ENCODE measurements around the gene RRAGD.

The RRAGD gene, protein sequence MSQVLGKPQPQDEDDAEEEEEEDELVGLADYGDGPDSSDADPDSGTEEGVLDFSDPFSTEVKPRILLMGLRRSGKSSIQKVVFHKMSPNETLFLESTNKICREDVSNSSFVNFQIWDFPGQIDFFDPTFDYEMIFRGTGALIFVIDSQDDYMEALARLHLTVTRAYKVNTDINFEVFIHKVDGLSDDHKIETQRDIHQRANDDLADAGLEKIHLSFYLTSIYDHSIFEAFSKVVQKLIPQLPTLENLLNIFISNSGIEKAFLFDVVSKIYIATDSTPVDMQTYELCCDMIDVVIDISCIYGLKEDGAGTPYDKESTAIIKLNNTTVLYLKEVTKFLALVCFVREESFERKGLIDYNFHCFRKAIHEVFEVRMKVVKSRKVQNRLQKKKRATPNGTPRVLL

GRCh38 chr6:89412071-89413005 lies at the start of gene RRAGD:
RRAGD (minus strand) TSS chr6:89412273; CDS start chr6:89411993, 280 bp downstream.
- DNase-seq (ENCODE audit: low read depth in 2 of 2), result peak in 1 of 2 donors; percentile 43

GRCh38 chr6:89460713-89461112 lies 48.6 kb upstream of the RRAGD start:
- no peak for DNase-seq (ENCODE audit: low read depth in 2 of 2)

GRCh38 chr6:89459501-89459900 lies 47.4 kb upstream of the RRAGD start:
- DNase-seq (ENCODE audit: low read depth in 2 of 2), result no peak

DNA sequence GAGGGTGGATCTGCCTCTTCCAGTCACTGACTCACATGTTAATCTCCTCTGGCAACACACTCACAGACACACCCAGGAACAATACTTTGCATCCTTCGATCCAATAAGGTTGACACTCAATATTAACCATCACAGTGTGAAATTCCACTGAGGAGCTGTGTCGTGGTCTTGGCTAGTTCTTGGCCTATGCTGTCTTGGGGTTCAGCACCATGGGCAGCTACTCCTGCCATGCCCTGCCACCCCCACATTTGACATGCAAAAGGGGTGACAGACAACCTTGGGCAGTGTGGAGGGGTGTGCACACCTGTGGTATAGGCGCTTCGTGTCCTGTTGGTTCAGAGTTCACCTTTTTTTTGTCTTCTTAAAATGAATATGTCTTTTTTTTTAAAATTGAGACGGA lies 46.6 kb upstream of the RRAGD start:
- no peak for DNase-seq (ENCODE audit: low read depth in 2 of 2)

DNA sequence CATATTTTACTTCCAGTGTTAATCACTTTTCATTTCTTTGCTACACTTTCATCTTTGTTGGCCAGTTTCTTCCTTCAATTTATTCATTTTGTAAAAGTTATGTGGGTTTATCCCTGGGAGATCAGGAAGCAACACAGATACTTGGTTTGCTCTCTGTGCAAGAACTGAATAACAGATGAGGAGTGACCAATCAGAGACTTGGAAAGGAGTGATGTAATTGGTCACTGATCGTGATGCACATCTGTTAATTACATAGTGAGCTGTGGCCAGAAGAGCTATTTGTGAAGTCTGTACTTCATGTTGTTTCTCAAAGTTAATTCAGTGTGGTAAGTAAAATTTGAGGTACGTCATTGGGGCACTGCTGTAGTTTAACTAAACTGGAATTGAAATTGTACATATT lies 42.2 kb upstream of the RRAGD start:
- no peak for DNase-seq (ENCODE audit: low read depth in 2 of 2)

GRCh38 chr6:89452281-89452680 lies 40.2 kb upstream of the RRAGD start:
- no peak for DNase-seq (ENCODE audit: low read depth in 2 of 2)

GRCh38 chr6:89449193-89449592 lies 37.1 kb upstream of the RRAGD start:
- no peak for DNase-seq (ENCODE audit: low read depth in 2 of 2)

DNA sequence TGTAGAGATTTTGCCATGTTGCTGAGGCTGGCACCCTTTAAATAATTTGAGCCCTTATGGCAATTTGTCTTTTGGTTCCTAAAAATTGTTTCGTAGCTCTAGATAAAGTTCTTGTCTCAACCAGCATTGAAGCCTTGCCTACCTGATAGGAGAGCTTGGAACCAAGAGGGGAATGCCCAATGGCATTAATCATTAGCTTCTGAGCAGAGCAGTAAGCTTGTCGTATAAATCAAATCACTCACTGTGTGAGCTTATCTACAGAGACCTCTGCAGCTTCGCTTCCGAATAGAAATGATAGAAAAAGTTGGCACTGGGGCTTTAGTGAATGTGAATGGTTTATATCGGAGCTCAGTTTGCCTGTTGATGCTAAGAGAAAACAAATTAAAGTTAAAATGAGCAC lies 31.6 kb upstream of the RRAGD start:
- no peak for DNase-seq (ENCODE audit: low read depth in 2 of 2)

GRCh38 chr6:89440200-89440599 lies 28.1 kb upstream of the RRAGD start:
- no peak for DNase-seq (ENCODE audit: low read depth in 2 of 2)

DNA sequence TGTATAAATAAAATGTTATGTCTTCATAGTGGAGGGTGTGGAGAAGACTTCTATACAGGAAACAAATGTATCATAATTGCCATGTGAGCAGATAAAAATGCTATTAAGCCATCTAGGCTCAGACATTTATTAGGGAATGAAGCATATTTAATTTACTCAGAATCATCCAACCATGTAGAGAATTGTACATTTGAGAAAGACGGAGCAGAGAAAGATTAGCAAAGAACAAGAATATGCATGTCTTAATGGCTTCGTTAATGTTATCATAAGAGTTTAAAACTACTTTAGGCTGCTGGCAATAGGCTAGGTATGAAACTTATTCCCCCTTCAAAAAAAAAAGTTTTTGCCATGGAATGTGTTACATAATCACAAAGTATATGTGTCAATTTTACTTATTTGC lies 26.9 kb upstream of the RRAGD start:
- no peak for DNase-seq (ENCODE audit: low read depth in 2 of 2)

DNA sequence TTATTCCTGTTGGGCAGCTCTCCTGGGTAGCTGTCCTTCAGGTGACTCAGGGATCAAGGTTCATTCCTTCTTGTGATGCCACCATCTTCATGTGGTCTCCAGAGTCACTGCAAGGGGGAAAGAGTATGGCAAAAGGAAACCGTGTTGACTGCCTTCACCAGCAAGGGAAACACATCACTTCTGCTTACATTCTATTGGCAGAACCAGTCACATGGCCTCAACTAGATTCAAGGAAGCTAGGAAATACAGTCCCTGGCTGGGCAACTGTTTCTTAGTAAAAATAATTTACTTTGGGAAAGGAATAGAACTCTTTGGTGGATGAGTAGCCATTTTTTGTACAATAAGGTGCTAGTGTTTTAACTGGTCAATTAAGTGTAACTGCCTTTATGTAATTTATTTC lies 26.2 kb upstream of the RRAGD start:
- no peak for DNase-seq (ENCODE audit: low read depth in 2 of 2)

- DNase-seq (ENCODE audit: low read depth in 2 of 2), result no peak
These were observed 24.2 kb upstream of the RRAGD start for GRCh38 chr6:89436226-89436625.

DNA sequence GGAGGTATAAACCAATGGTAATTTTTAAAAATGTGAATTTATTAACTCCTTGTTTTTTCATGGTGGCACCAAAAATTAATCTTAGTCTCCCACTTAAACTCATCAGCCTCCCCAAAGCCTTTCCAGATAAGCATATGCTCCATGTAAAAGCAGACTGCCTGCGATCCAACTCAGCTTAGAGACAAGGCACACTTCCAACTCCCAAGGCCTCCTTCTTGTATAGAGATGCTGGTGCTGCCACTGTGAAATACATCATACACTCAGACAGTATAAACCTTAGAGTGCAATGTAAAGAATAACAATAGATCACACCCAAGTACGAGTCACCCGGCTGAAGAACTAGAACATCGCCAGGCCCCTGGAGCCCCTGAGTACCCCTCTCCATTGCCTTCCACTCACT lies 22.9 kb upstream of the RRAGD start:
- DNase-seq (ENCODE audit: low read depth in 2 of 2), result no peak

DNA sequence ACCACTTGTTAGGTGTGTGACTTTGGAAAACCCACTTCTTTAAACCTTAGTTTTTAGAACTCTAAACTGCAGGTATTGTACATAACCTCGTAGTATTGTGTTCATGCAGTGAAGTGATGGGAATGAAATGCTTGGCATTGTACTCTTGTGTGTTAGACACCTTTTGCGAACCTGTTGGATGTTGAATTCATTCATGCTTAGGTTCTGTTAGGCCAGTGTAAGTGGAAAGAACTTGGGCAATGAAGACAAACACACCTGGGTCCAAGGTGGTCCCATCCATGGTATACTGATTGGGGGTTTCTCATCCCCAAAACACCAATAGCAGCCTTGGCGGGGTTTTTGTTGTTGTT lies 22.1 kb upstream of the RRAGD start:
- no peak for DNase-seq (ENCODE audit: low read depth in 2 of 2)

GRCh38 chr6:89433252-89434149 lies 21.4 kb upstream of the RRAGD start:
- peak in 1 of 2 donors; percentile 8 for DNase-seq (ENCODE audit: low read depth in 2 of 2)

GRCh38 chr6:89432875-89433251 lies 20.8 kb upstream of the RRAGD start, which contains the start of gene ANKRD6:
ANKRD6 (plus strand) TSS chr6:89433152; CDS start chr6:89566977, 133,825 bp downstream.
- peak; percentile 74 to 76 for DNase-seq (ENCODE audit: low read depth in 2 of 2)

DNA sequence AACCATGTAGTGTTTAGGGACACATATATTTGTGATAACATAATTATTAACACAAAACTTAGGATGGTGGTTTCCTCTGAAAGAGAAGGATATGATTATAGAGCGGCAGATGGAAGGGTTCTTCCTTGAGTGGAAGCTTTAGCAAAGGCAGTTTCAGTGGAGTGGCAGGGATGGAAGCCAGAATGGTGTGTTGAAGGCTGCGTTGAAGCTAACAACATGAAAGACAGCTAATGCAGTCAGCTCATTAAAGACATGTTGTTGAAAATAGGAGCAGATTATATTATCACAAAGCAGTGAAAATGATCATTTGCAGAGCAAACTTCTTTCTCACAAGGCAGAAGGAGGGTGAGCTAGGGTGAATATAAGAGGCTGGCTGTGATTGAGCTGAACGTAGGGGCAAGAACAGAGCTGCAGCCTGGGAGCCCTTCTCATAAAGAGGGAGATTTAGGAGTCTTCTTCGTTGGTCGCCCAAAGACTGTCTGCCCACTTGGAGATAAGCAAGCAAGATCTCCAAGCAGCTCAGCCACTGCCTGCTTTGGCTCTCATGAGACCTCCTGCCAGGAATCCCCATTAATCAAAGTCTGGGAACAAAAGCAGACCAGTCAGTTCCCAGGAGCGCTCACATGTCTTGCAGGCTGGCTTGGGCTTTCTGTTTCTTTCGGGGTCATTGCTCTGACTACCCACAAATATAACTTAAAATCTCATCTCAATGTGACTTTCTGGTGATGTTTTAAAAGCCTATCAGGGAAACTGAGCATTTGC lies 18.3 kb upstream of the RRAGD start:
- DNase-seq (ENCODE audit: low read depth in 2 of 2), result no peak

GRCh38 chr6:89416796-89417195 lies 4.7 kb upstream of the RRAGD start:
- DNase-seq (ENCODE audit: low read depth in 2 of 2), result no peak

GRCh38 chr6:89415185-89415584 lies 3.1 kb upstream of the RRAGD start:
- DNase-seq (ENCODE audit: low read depth in 2 of 2), result no peak

DNA sequence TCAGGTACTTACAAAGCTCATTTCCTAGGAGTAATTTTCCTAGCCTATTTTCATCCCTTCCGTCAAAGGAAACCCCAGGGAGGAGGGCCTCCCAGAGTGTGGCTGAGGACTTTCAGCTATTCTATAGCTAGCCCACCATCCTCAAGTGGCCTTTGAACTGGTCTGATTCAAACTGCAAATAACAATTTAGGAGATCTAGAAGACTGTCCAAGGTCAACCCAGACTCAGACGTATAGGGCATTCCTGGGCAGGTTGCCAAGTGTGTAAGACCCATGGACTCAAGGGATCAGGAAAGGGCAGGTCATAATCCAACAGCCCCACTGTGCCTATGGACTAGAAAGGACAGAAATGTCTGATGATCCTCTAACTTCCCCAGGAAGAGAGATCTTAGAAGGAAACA lies 2.1 kb upstream of the RRAGD start:
- DNase-seq (ENCODE audit: low read depth in 2 of 2), result no peak

DNA sequence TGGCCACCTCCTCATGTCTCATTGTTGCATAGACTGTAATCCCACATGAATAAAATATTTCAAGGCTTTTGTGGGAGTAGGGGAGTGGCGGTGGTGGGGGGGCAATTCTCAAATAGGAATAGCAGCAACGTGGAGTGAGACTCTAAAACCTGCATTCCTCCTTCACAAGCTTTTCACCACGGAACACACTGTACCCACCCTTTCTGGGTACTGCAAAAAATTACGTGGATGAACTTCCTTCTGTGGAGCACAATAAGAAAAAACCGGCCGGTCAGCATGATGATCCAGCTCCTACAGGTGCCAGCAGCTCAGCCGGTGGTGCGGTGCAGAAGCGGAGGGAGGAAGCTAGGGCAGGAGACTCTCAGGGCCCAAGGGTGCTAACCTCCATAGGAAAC lies 930 bp upstream of the RRAGD start:
- DNase-seq (ENCODE audit: low read depth in 2 of 2), result no peak
